HG03558 (cell line): ENCODE measurements around the gene NRG3.

Experiments used
- ATAC-seq: cut with Tn5 transposase; IDR thresholded peaks from one replicate; pipeline ENCODE4 v1.9.1; 2021; ENCODE audit warnings: moderate number of reproducible peaks; ENCODE audit not compliant: unreplicated experiment; ENCODE audit errors: extremely low read depth

NRG3 gene

GRCh38 chr10:81877596-81877995, 2.6 kb downstream of the NRG3 start:
- ATAC-seq: no peak

- no peak for ATAC-seq
Measured at GRCh38 chr10:81882011-81882410, 7.0 kb downstream of the NRG3 start.

GRCh38 chr10:81884856-81885255, 9.9 kb downstream of the NRG3 start:
- no peak for ATAC-seq

GRCh38 chr10:81885491-81885890, 10.5 kb downstream of the NRG3 start:
- no peak for ATAC-seq

- no peak for ATAC-seq
Measured at GRCh38 chr10:81886939-81887338, 11.9 kb downstream of the NRG3 start.

- ATAC-seq: no peak
Measured at GRCh38 chr10:81889181-81889769, 14.3 kb downstream of the NRG3 start.

- ATAC-seq: no peak
Measured at GRCh38 chr10:81894616-81895015, 19.6 kb downstream of the NRG3 start.

GRCh38 chr10:81898518-81898917, 23.5 kb downstream of the NRG3 start:
- ATAC-seq: no peak

- no peak for ATAC-seq
Measured at GRCh38 chr10:81900989-81901388, 26.0 kb downstream of the NRG3 start.

GRCh38 chr10:81903472-81903871, 28.5 kb downstream of the NRG3 start:
- ATAC-seq: no peak

- ATAC-seq: no peak
Measured at GRCh38 chr10:81905161-81905560, 30.2 kb downstream of the NRG3 start.

- ATAC-seq: no peak
Measured at GRCh38 chr10:81909453-81909852, 34.5 kb downstream of the NRG3 start.

GRCh38 chr10:81911328-81911727, 36.3 kb downstream of the NRG3 start:
- no peak for ATAC-seq

GRCh38 chr10:81914736-81915503, 39.9 kb downstream of the NRG3 start:
- no peak for ATAC-seq

- no peak for ATAC-seq
Measured at GRCh38 chr10:81915504-81915897, 40.5 kb downstream of the NRG3 start.

GRCh38 chr10:81917666-81918065, 42.7 kb downstream of the NRG3 start:
- ATAC-seq: no peak

- ATAC-seq: no peak
Measured at GRCh38 chr10:81918766-81919165, 43.8 kb downstream of the NRG3 start.

GRCh38 chr10:81920213-81920829, 45.3 kb downstream of the NRG3 start:
- ATAC-seq: no peak

GRCh38 chr10:81928119-81928518, 53.1 kb downstream of the NRG3 start:
- ATAC-seq: no peak

- no peak for ATAC-seq
Measured at GRCh38 chr10:81943583-81943982, 68.6 kb downstream of the NRG3 start.

- ATAC-seq: no peak
Measured at GRCh38 chr10:81944609-81945008, 69.6 kb downstream of the NRG3 start.

GRCh38 chr10:81949283-81949682, 74.3 kb downstream of the NRG3 start:
- ATAC-seq: no peak
